ENCODE data around the gene SLC19A2. TPM values are rescaled to one million over a fixed set of nuclear protein-coding genes. Genes with fewer than 3 reads are reported as not detected.

SLC19A2 gene
- total and polyA plus RNA-seq, 2 of the 13 experiments (the other 11 are each of a cell fraction or from before 2014, with no cell fraction given) = 30.4 to 56.0 TPM

- peak; percentile 92 for TF ChIP-seq ZNF687 (CRISPR knock-in tag; IDR thresholded peaks at IDR 0.05)
- TF ChIP-seq, protein P1, sequence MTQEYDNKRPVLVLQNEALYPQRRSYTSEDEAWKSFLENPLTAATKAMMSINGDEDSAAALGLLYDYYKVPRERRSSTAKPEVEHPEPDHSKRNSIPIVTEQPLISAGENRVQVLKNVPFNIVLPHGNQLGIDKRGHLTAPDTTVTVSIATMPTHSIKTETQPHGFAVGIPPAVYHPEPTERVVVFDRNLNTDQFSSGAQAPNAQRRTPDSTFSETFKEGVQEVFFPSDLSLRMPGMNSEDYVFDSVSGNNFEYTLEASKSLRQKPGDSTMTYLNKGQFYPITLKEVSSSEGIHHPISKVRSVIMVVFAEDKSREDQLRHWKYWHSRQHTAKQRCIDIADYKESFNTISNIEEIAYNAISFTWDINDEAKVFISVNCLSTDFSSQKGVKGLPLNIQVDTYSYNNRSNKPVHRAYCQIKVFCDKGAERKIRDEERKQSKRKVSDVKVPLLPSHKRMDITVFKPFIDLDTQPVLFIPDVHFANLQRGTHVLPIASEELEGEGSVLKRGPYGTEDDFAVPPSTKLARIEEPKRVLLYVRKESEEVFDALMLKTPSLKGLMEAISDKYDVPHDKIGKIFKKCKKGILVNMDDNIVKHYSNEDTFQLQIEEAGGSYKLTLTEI (CRISPR knock-in tag; conservative IDR thresholded peaks at IDR 0.05) = no peak
- TF ChIP-seq RFXAP (CRISPR knock-in tag; IDR thresholded peaks at IDR 0.05; ENCODE audit: borderline replicate concordance) = peak; percentile 58; the same call in 1 of the 2 replicates
- no peak for TF ChIP-seq PRPF4 (IDR thresholded peaks at IDR 0.05; ENCODE audit: low read depth, low read length, poor library complexity, severe bottlenecking)
- TF ChIP-seq ZNF619 (CRISPR knock-in tag; IDR thresholded peaks at IDR 0.05) = no peak
- peak; percentile 89 for TF ChIP-seq SP2 (CRISPR knock-in tag; IDR thresholded peaks at IDR 0.05)
- TF ChIP-seq CHD4 (IDR thresholded peaks at IDR 0.05; ENCODE audit: borderline replicate concordance, low read length) = no peak
- TF ChIP-seq ZNF335 (CRISPR knock-in tag; IDR thresholded peaks at IDR 0.05) = no peak
- peak; percentile 56; the same call in 1 of the 2 replicates for TF ChIP-seq MXD3 (CRISPR knock-in tag; IDR thresholded peaks at IDR 0.05)
- TF ChIP-seq ZNF556 (CRISPR knock-in tag; IDR thresholded peaks at IDR 0.05; ENCODE audit: borderline replicate concordance) = 0 out of 2 replicates have a peak, but pooled peaks have one; percentile 20
- no peak; the same call in 1 of the 2 replicates for TF ChIP-seq MEIS1 (CRISPR knock-in tag; IDR thresholded peaks at IDR 0.05; ENCODE audit: borderline replicate concordance)
- TF ChIP-seq, protein P2, sequence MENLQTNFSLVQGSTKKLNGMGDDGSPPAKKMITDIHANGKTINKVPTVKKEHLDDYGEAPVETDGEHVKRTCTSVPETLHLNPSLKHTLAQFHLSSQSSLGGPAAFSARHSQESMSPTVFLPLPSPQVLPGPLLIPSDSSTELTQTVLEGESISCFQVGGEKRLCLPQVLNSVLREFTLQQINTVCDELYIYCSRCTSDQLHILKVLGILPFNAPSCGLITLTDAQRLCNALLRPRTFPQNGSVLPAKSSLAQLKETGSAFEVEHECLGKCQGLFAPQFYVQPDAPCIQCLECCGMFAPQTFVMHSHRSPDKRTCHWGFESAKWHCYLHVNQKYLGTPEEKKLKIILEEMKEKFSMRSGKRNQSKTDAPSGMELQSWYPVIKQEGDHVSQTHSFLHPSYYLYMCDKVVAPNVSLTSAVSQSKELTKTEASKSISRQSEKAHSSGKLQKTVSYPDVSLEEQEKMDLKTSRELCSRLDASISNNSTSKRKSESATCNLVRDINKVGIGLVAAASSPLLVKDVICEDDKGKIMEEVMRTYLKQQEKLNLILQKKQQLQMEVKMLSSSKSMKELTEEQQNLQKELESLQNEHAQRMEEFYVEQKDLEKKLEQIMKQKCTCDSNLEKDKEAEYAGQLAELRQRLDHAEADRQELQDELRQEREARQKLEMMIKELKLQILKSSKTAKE (CRISPR knock-in tag; IDR thresholded peaks at IDR 0.05; ENCODE audit: borderline replicate concordance) = 0 out of 2 replicates have a peak, but pooled peaks have one; percentile 4
- no peak for TF ChIP-seq ONECUT2 (CRISPR knock-in tag; IDR thresholded peaks at IDR 0.05)
- no peak; the same call in 1 of the 2 replicates for TF ChIP-seq ZNF329 (CRISPR knock-in tag; IDR thresholded peaks at IDR 0.05; ENCODE audit: low read depth)
- TF ChIP-seq NFRKB (IDR thresholded peaks at IDR 0.05) = no peak
- peak; percentile 55; the same call in 1 of the 2 replicates for TF ChIP-seq SRY (CRISPR knock-in tag; IDR thresholded peaks at IDR 0.05)
- no peak for TF ChIP-seq ZNF775 (CRISPR knock-in tag; IDR thresholded peaks at IDR 0.05; ENCODE audit: borderline replicate concordance)
- peak; percentile 30; the same call in 1 of the 2 replicates for TF ChIP-seq GTF3A (CRISPR knock-in tag; conservative IDR thresholded peaks at IDR 0.05)
- TF ChIP-seq SMAD9 (CRISPR knock-in tag; IDR thresholded peaks at IDR 0.05) = no peak
- TF ChIP-seq DNMT3B (CRISPR knock-in tag; conservative IDR thresholded peaks at IDR 0.05) = no peak
These were observed at the start of gene SLC19A2 (continued) for GRCh38 chr1:169485431-169486280.

Measured in HepG2 (cell line).